Astrocyte (in vitro differentiated cells and primary cell): Measurements from ENCODE around the gene CHRNA10.

Experiments used
- EZH2 ChIP-seq: IDR thresholded peaks from 2 replicates; pipeline ENCODE4 v1.6.1; 2012; ENCODE audit warnings: mild to moderate bottlenecking, low read length, inconsistent platforms; ENCODE audit not compliant: insufficient read depth
- TF ChIP-seq, protein P1 (sequence below): IDR thresholded peaks from 2 replicates; pipeline ENCODE4 v1.5.1; 2011; ENCODE audit warnings: low read depth, mild to moderate bottlenecking, inconsistent platforms, low read length, moderate library complexity; ENCODE audit not compliant: insufficient read depth

GRCh38 chr11:3700410-3700809, 29.2 kb upstream of the CHRNA10 start:
- TF ChIP-seq, protein P1, sequence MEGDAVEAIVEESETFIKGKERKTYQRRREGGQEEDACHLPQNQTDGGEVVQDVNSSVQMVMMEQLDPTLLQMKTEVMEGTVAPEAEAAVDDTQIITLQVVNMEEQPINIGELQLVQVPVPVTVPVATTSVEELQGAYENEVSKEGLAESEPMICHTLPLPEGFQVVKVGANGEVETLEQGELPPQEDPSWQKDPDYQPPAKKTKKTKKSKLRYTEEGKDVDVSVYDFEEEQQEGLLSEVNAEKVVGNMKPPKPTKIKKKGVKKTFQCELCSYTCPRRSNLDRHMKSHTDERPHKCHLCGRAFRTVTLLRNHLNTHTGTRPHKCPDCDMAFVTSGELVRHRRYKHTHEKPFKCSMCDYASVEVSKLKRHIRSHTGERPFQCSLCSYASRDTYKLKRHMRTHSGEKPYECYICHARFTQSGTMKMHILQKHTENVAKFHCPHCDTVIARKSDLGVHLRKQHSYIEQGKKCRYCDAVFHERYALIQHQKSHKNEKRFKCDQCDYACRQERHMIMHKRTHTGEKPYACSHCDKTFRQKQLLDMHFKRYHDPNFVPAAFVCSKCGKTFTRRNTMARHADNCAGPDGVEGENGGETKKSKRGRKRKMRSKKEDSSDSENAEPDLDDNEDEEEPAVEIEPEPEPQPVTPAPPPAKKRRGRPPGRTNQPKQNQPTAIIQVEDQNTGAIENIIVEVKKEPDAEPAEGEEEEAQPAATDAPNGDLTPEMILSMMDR, result no peak
- TF ChIP-seq EZH2, result no peak
